Stomach (tissue), 9 donors: Measurements from ENCODE around the gene EFCAB12. TPM values are rescaled to one million over a fixed set of nuclear protein-coding genes. Genes with fewer than 3 reads are reported as not detected.

Experiments used
- DNase-seq, 2 donors: peaks; one replicate each; pipeline versions ENCODE4 v3.0.0 to v3.0.0-alpha.2; 2013 to 2019
- H3K27ac ChIP-seq, 5 donors: fragments of 200-600 bp in 4 of 5; sonication (generic) in 4 of 5; one replicate each; pipeline ENCODE4 v1.5.1; 2013 to 2019; ENCODE audit warnings: mild to moderate bottlenecking in 1 of 5, moderate library complexity in 1 of 5
- H3K27me3 ChIP-seq, 3 donors: fragments of 200-600 bp; sonication (generic); one replicate each; pipeline ENCODE4 v1.5.1; 2017 to 2019; ENCODE audit warnings: mixed run types in 1 of 3
- H3K36me3 ChIP-seq, 4 donors: fragments of 200-600 bp; sonication (generic); 1 replicate in 3 of 4; 2 replicates in 1 of 4; pipeline ENCODE4 v1.5.1; 2016 to 2019
- H3K4me1 ChIP-seq, 4 donors: fragments of 200-600 bp; sonication (generic); one replicate each; pipeline ENCODE4 v1.5.1; 2016 to 2019
- H3K4me3 ChIP-seq, 4 donors: fragments of 200-600 bp; sonication (generic) in 3 of 4; one replicate each; pipeline ENCODE4 v1.5.1; 2016 to 2019; ENCODE audit warnings: mild to moderate bottlenecking in 1 of 4
- H3K9me3 ChIP-seq, 4 donors: fragments of 200-600 bp; sonication (generic); one replicate each; pipeline ENCODE4 v1.5.1; 2016 to 2019
- CTCF ChIP-seq, 7 experiments: fragments of 450-650 bp in 4 of 7; fragments of 200-600 bp in 3 of 7; sonication (generic) in 3 of 7; IDR thresholded peaks; one replicate each; pipeline ENCODE4 v1.5.1; 2016 to 2019; ENCODE audit warnings: antibody characterized with exemption in 7 of 7, control low read depth in 2 of 7, mild to moderate bottlenecking in 1 of 7
- EP300 ChIP-seq: sonication (generic); formaldehyde crosslinking; IDR thresholded peaks from one replicate; pipeline ENCODE4 v1.6.1; 2017; ENCODE audit warnings: antibody characterized with exemption
- POLR2A ChIP-seq, 4 donors: fragments of 450-650 bp; IDR thresholded peaks; one replicate each; pipeline ENCODE4 v1.6.1; 2016; ENCODE audit warnings: antibody characterized with exemption in 4 of 4, control low read depth in 2 of 4, mild to moderate bottlenecking in 1 of 4, moderate library complexity in 1 of 4
- POLR2AphosphoS5 ChIP-seq, 3 donors: sonication (generic); formaldehyde crosslinking; IDR thresholded peaks; one replicate each; pipeline ENCODE4 v1.6.1; 2016; ENCODE audit warnings: antibody characterized with exemption in 3 of 3
- WGBS, 5 donors: extraction: QIAGEN DNeasy Blood & Tissue Kit in 3 of 5; methylation state at CpG; one replicate each; pipeline versions ENCODE4 v1.1.5 to v1.1.7; 2013 to 2018; 5-methylcytosine and 5-hydroxymethylcytosine counted together
- intact Hi-C: fragments of 100-400 bp; cut with DNase I; formaldehyde crosslinking; loops from one replicate; pipeline ENCODE4 v1.15.1; 2023; ENCODE audit warnings: low total_unique reads
- polyA plus RNA-seq, 3 donors: library from polyadenylated mRNA; stranded (reverse); fragments of 200-250 nt; gene quantifications; one replicate each; pipeline ENCODE4 v1.2.3, GENCODE V29; 2013
- total RNA-seq, 5 donors: library from RNA; depleted of rRNA; stranded (reverse); fragments of >200 nt; gene quantifications; one replicate each; pipeline versions ENCODE4 v1.1.0 to v1.2.3, GENCODE V29; 2014 to 2016
- donor health status: healthy with polysubstance abuse.
- donor health status: Bipolar disorder and iron deficiency.
- donor health status: healthy.

Gene EFCAB12
- total and polyA plus RNA-seq, 8 donors: 0.33 to 4.0 (median 1.8) TPM; not detected in 2

DNA sequence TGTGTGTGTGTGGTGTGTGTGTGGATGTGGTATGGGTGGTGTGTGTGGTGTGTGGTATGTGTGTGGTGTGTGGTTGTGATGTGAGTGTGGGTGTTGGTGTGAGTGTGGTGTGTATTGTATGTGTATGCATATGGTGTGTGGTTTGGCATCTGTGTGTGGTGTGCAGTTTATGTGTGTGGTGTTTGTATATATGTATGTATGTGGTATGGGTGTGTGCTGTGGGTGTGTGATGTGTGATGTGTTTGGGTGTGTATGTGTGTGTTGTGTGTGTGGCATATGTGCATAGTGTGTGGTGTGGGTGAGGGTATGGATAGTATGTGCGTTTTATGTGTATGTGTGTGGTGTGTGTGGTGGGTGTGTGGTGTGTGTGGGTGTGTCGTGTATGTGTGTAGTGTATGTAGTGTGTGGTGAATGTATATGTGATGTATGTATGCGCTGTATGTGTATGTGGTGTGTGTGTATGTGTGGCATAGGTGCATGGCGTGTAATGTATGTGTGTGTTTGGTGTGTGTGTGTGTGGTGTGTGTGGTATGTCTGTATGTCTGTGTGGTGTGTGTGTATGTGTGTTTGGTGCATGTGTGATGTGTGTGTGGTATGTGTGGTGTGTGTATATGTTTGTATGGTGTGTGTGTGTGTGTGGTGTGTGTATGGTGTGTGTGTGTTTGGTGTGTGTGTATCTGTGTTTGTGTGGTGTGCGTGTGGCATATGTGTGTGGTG lies 58.0 kb downstream of the EFCAB12 start:
- WGBS, 5 donors: 85 to 92% (median 91%) methylated on average over 5 of the region's 5 CpGs
- no peak for DNase-seq
- intact Hi-C loops: no loop called here

DNA sequence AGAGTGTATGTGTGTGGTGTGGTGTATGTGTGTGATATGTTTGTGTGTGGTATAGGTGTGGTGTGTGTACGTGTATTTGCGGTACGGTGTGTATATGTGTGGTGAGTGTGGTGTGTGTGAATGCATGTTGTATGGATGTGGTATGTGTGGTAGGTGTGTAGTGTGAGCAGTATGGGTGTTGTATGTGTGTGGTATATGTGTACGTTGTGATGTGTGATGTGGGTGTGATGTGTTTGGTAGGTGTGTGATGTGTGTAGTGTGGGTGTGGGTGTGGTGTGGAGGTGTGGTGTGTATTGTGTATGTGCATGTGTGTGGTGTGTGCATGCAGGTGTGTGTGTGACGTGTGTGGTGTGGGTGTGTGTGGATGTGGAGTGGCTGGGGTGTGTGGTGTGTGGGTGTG lies 58.7 kb downstream of the EFCAB12 start:
- H3K4me3 ChIP-seq: no peak overlapping the region
- peaks cover 0 to under 1% (median 0%) of the 10 kb centered on the region in 4 donors for H3K36me3 ChIP-seq
- TF ChIP-seq POLR2A (IDR thresholded peaks at IDR 0.05) (peak in 1 of 4 donors; percentile 68), POLR2AphosphoS5 (IDR thresholded peaks at IDR 0.05) (no peak), EP300 (no peak), CTCF (IDR thresholded peaks at IDR 0.05) (no peak)
- H3K4me1 ChIP-seq: no peaks in the 10 kb centered on the region
- H3K9me3 ChIP-seq: no peaks in the 10 kb centered on the region
- no peak for DNase-seq
- peaks cover 0 to 4% (median 0%) of the 10 kb centered on the region in 3 donors for H3K27me3 ChIP-seq
- no peak overlapping the region for H3K27ac ChIP-seq
- WGBS, 5 donors: 87 to 96% (median 92%) methylated on average over 5 of the region's 5 CpGs
- intact Hi-C loops: no loop called here

More for the DNA sequence above, 58.0 kb downstream of the EFCAB12 start:
- Histone ChIP-seq H3K4me3 (no peak overlapping the region), H3K27me3 (peaks cover 0 to 4% (median 0%) of the 10 kb centered on the region in 3 donors), H3K36me3 (peaks cover 0 to 7% (median 0%) of the 10 kb centered on the region in 4 donors), H3K4me1 (no peaks in the 10 kb centered on the region), H3K27ac (no peak overlapping the region), H3K9me3 (no peaks in the 10 kb centered on the region)
- TF ChIP-seq CTCF (IDR thresholded peaks at IDR 0.05) (no peak), POLR2A (IDR thresholded peaks at IDR 0.05) (peak in 1 of 4 donors; percentile 37)

DNA sequence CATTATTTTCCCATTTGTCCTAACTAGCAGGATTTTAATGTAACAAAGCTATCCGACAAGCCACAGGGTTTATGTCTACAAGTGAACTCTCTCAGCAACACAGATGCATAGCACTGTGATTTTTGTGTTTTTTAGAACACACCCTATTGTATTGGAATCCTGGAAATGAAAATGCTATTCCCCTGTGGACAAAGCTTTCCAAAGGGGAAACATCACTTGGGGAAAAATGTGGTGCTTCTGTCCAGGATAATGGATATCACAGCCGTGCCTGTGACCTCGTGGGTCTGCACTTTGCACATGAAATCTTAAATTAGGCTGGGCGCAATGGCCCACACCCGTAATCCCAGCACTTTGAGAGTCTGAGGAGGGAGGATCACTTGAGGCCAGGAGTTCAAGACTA lies 60.6 kb downstream of the EFCAB12 start:
- no peak overlapping the region for H3K27ac ChIP-seq
- H3K9me3 ChIP-seq: no peaks in the 10 kb centered on the region
- no peak overlapping the region for H3K4me3 ChIP-seq
- DNase-seq: no peak
- 71 to 88% (median 79%) methylated on average over 5 of the region's 5 CpGs for WGBS, 5 donors
- peaks cover 0 to 4% (median 0%) of the 10 kb centered on the region in 3 donors for H3K27me3 ChIP-seq
- TF ChIP-seq CTCF (IDR thresholded peaks at IDR 0.05) (no peak), EP300 (no peak), POLR2AphosphoS5 (IDR thresholded peaks at IDR 0.05) (no peak), POLR2A (IDR thresholded peaks at IDR 0.05) (no peak)
- H3K36me3 ChIP-seq: no peaks in the 10 kb centered on the region
- intact Hi-C loops: no loop called here
- H3K4me1 ChIP-seq: no peaks in the 10 kb centered on the region

GRCh38 chr3:129366312-129366831 lies 62.1 kb downstream of the EFCAB12 start:
- 83 to 87% (median 86%) methylated on average over 11 to 16 of the region's 16 CpGs for WGBS, 5 donors
- DNase-seq: no peak

More at GRCh38 chr3:129366312-129366831, 62.1 kb downstream of the EFCAB12 start:
- no peaks in the 10 kb centered on the region for H3K4me1 ChIP-seq
- no peak overlapping the region for H3K4me3 ChIP-seq
- intact Hi-C loops: no loop called here
- TF ChIP-seq CTCF (IDR thresholded peaks at IDR 0.05) (no peak), EP300 (no peak), POLR2A (IDR thresholded peaks at IDR 0.05) (no peak), POLR2AphosphoS5 (IDR thresholded peaks at IDR 0.05) (no peak)
- peaks cover 0 to 4% (median 0%) of the 10 kb centered on the region in 3 donors for H3K27me3 ChIP-seq
- H3K27ac ChIP-seq: no peak overlapping the region
- no peaks in the 10 kb centered on the region for H3K36me3 ChIP-seq
- H3K9me3 ChIP-seq: no peaks in the 10 kb centered on the region
